ENCODE measurements around the gene NELFA. TPM values are rescaled to one million over a fixed set of nuclear protein-coding genes. Genes with fewer than 3 reads are reported as not detected.
A peak's percentile ranks its signal among the peaks of the same experiment; 100 is the strongest.

NELFA gene
- total RNA-seq, 1 experiment from 2014 or later = 55.0 TPM

GRCh38 chr4:1969928-1970723, 38.6 kb downstream of the NELFA start:
- Histone ChIP-seq H3K4me1 (ENCODE audit: insufficient read depth, low read length) (no peaks in the 10 kb centered on the region), H3K27me3 (ENCODE audit: insufficient read depth, low read length) (no peaks in the 10 kb centered on the region), H2BK120ac (ENCODE audit: low read depth, low read length, poor library complexity, severe bottlenecking) (no peak overlapping the region), H3K56ac (ENCODE audit: insufficient read length, low read depth, low read length) (no peak overlapping the region), H2BK20ac (ENCODE audit: low read depth, low read length, poor library complexity, severe bottlenecking) (no peak overlapping the region), H3K79me1 (ENCODE audit: insufficient read depth, low read depth, low read length, poor library complexity, severe bottlenecking) (no peaks in the 10 kb centered on the region), H2BK15ac (ENCODE audit: low read depth, low read length) (no peak overlapping the region), H4K20me1 (ENCODE audit: control insufficient read depth, insufficient read depth, insufficient read length) (no peaks in the 10 kb centered on the region), H3K79me2 (ENCODE audit: insufficient read depth, low read length) (no peaks in the 10 kb centered on the region), H4K5ac (ENCODE audit: insufficient read length, low read depth, low read length) (no peak overlapping the region), H3K4me2 (ENCODE audit: insufficient read depth, insufficient read length, low read length) (no peak overlapping the region), H3K14ac (ENCODE audit: insufficient read depth, low read length) (no peak overlapping the region), H3K23me2 (ENCODE audit: insufficient read length, low read depth, low read length, poor library complexity, severe bottlenecking) (no peaks in the 10 kb centered on the region), H4K8ac (replicated peaks; ENCODE audit: insufficient read length, low read depth, low read length) (no peak overlapping the region), H3K18ac (ENCODE audit: insufficient read length, low read depth, low read length) (no peak overlapping the region), H2BK5ac (ENCODE audit: insufficient read length, low read length) (no peak overlapping the region), H3K27ac (ENCODE audit: insufficient read length, low read depth, low read length) (no peak overlapping the region), H3T11ph (ENCODE audit: low read length) (no peak overlapping the region), H4K91ac (ENCODE audit: insufficient read length, low read depth, low read length) (no peak overlapping the region), H3K9me3 (ENCODE audit: control insufficient read depth, low read depth, low read length) (no peaks in the 10 kb centered on the region), H3K9ac (ENCODE audit: extremely low read depth, insufficient read length, low read length) (no peak overlapping the region), H2AK5ac (ENCODE audit: insufficient read length, low read length) (no peak overlapping the region), H3K4ac (ENCODE audit: low read depth, low read length) (no peak overlapping the region), H3K23ac (ENCODE audit: insufficient read length, low read depth, low read length) (no peak overlapping the region), H2BK12ac (ENCODE audit: insufficient read length, low read depth, low read length) (no peak overlapping the region), H2AFZ (ENCODE audit: low read length) (no peak overlapping the region)
- no peaks in the 10 kb centered on the region for H3K9me3 Mint-ChIP-seq
- H3K27me3 Mint-ChIP-seq (ENCODE audit: low read depth) = no peaks in the 10 kb centered on the region
- no CpG with 5 or more reads among the region's 17 CpGs for WGBS (ENCODE audit: extremely low coverage, insufficient read length, low lambda C conversion rate)
- no peaks in the 10 kb centered on the region for H3K4me1 Mint-ChIP-seq
- H3K27ac Mint-ChIP-seq = peak overlapping the region in 2 of 3 experiments; percentile 67 to 81; a peak in 4 of 7 replicates
- no peak for TF ChIP-seq CTCF (conservative IDR thresholded peaks at IDR 0.05)
- no peak overlapping the region for H3K4me3 Mint-ChIP-seq
- H3K36me3 Mint-ChIP-seq (ENCODE audit: insufficient read depth in 1 of 3, low read depth in 3 of 3) = peaks cover 18 to 73% (median 72%) of the 10 kb centered on the region in 3 experiments; a peak in 6 of 7 replicates
- no peak for DNase-seq

All from H9 (cell line).